GM12874 (cell line): Measurements from ENCODE around the gene ADM2.

Experiments used
- CTCF ChIP-seq: IDR thresholded peaks from 2 replicates; pipeline ENCODE4 v1.5.1; 2011; ENCODE audit warnings: low read depth, mild to moderate bottlenecking, control low read depth, low read length, moderate library complexity; ENCODE audit not compliant: insufficient read depth

The ADM2 gene

GRCh38 chr22:50473088-50473487, 8.3 kb upstream of the ADM2 start:
- TF ChIP-seq CTCF = peak; percentile 66

DNA sequence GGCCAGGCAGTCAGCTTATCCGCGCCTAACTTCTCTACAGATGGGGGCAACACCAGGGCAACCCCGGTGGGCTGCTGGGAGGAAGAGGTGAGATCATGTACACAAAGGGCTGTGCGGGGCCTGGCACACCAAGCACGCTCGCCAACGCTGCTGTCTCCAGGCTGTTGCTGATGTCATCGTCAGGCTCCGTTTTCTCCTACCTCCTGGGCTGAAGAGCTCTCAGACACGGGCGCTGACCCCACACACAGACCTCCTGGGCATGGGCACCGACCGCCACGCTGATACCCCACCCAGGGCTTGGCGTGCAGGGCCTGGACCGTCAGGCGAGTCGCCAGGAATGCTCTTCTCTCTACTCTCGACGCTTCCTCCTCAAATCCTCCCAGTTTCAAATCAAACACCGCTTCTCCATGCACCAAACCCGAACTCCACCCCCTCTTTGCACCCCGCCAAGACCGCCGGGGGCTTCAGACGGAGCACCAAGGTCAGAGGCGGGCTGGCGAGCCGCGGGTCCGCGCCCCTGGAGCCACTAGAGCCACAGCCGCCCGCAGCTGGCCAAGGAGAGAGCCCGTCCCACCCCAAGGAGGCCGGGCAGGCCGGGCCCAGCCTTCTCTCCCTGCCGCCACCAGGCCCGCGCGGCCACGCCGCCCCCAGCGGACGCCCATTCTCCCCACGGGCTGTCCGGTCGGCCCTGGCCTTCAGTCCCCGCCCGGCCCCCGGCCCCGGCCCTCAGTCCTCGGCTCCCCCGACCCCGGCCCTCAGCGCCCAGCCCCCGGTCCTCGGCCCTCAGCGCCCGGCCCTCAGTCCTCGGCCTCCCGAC, 7.3 kb upstream of the ADM2 start:
- no peak for TF ChIP-seq CTCF

- TF ChIP-seq CTCF = no peak
Observed at GRCh38 chr22:50474710-50475651, 6.4 kb upstream of the ADM2 start, which contains the start of gene SBF1. Gene SBF1 (minus strand): TSS chr22:50475035. CDS start chr22:50474840, 195 bp downstream.

- TF ChIP-seq CTCF = no peak
Observed at GRCh38 chr22:50475652-50476002, 5.7 kb upstream of the ADM2 start.

DNA sequence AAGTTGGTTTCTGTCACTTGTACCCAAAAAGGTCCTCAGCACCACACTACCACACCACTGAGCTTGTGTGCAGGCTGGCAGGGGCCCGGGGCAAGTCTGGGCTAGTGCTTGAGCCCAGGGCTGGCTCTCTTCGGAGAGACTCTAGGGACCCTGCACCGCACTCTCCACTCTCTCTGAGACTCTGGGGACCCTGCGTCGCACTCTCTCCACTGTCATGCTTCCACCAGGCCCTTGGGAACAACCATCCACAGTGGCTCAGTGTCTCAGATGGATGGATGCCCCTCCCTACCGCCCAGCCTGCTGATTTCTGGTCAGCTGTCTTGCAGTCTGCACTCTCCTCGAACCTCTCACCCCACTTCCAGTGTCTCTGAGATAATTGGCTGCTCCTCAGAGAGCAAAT, 4.5 kb upstream of the ADM2 start:
- TF ChIP-seq CTCF = no peak

- no peak for TF ChIP-seq CTCF
Observed at GRCh38 chr22:50477923-50478322, 3.4 kb upstream of the ADM2 start.

DNA sequence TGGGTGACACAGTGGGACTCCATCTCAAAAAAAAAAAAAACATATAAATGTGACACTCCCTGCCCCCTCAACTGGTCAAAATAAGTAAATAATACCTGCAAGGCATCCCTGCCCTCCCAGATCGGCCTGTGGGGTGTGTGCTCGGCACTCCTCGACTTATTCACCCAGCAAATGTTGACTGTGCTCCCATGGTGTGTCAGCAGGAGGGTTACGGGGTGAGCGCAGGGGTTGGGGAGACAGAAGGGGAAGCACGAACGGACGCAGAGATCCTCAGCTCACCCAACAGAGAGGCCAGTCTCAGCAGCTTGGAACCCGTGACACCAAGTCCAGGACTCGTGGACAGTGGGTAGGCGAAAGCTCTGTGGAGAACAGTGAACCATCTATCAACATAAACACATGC, 1.6 kb upstream of the ADM2 start:
- no peak for TF ChIP-seq CTCF
